ENCODE results near the gene KIAA0232. TPM values are rescaled to one million over a fixed set of nuclear protein-coding genes. Genes with fewer than 3 reads are reported as not detected.
A peak's percentile ranks its signal among the peaks of the same experiment; 100 is the strongest.

The KIAA0232 gene
- polyA plus RNA-seq (2011; rRNA removed) (20.9 and 25.0 TPM in 2 replicates), polyA minus RNA-seq (2011; rRNA and poly(A)+ RNA removed) (15.6 and 22.7 TPM in 2 replicates)

DNA sequence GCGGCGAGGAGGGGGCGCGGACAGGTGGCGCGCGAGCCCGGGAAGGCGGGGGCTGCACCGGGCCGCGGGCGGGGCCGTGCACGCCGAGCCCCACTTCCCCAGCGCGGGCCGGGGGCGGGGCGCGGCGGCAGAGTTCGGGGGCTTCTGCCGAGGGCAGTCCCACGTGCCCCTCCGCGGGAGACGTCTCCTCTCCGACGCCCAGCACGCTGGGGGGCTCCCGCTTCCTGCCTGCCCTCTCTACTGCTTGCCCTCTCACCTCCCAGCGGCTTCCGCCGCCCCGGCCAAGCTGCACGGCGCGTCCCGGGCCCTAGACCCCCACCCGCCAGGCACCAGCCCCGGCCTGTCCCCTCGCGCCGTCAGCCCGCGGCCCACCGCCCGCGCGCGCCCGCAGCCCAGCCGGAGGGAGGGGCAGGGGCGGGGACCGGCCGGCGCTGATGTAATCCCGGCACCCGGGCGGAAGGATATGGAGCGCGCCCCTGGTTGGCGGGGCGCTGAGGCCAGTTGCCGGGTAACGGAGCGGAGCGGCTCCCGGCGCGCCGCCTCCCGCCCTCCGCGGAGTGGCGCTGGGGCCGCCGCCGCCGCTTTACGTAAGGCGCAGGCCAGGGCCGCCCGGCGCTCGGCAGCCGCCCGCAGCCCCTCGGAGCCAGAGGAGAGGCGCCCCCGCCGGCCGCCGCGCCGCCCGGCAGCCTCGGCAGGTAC, at the start of gene KIAA0232:
TSS of gene KIAA0232 (plus strand) at position 581 of the 699 bp plus-strand sequence. CDS start 41,727 bp downstream, outside the sequence.
- peak; percentile 85 for DNase-seq (ENCODE audit: low read depth, low spot score)
- Histone ChIP-seq H3K9me3 (ENCODE audit: control insufficient read depth, insufficient read depth, low read length) (no peaks in the 10 kb centered on the region), H3K4me3 (ENCODE audit: low read depth, low read length) (peak within 1 kb of the TSS; percentile 87), H3K27me3 (ENCODE audit: control insufficient read depth, insufficient read depth, low read length) (no peaks in the 10 kb centered on the region), H3K27ac (ENCODE audit: low read depth, low read length) (peak within 1 kb of the TSS; percentile 91)
- ChIA-PET POLR2A (no interaction called here), CTCF (interaction anchor here (2.0 kb wide), 1 partner anchor 91 kb away, joined by 16 read pairs; no protein-coding TSS in a partner anchor)
- no peak for TF ChIP-seq CTCF (IDR thresholded peaks at IDR 0.05; ENCODE audit: low read depth, low read length)

- no peak overlapping the region for H3K4me3 ChIP-seq (ENCODE audit: low read depth, low read length)
- DNase-seq (ENCODE audit: low read depth, low spot score) = no peak
- TF ChIP-seq CTCF (IDR thresholded peaks at IDR 0.05; ENCODE audit: low read depth, low read length) = no peak
- POLR2A ChIA-PET = interaction anchor here (1.3 kb wide), 1 partner anchor 50 kb away, joined by 5 read pairs; no protein-coding TSS in a partner anchor
- CTCF ChIA-PET = interaction anchor here (0.6 to 1.3 kb wide), 2 partner anchors 140 to 309 kb away, joined by 3 to 7 read pairs; a partner anchor contains a TSS
- peaks cover 4% of the 10 kb centered on the region for H3K9me3 ChIP-seq (ENCODE audit: control insufficient read depth, insufficient read depth, low read length)
- H3K27ac ChIP-seq (ENCODE audit: low read depth, low read length) = peak overlapping the region; percentile 78
- H3K27me3 ChIP-seq (ENCODE audit: control insufficient read depth, insufficient read depth, low read length) = no peaks in the 10 kb centered on the region
Observed at GRCh38 chr4:6733358-6734164, 49.0 kb upstream of the KIAA0232 start.

DNA sequence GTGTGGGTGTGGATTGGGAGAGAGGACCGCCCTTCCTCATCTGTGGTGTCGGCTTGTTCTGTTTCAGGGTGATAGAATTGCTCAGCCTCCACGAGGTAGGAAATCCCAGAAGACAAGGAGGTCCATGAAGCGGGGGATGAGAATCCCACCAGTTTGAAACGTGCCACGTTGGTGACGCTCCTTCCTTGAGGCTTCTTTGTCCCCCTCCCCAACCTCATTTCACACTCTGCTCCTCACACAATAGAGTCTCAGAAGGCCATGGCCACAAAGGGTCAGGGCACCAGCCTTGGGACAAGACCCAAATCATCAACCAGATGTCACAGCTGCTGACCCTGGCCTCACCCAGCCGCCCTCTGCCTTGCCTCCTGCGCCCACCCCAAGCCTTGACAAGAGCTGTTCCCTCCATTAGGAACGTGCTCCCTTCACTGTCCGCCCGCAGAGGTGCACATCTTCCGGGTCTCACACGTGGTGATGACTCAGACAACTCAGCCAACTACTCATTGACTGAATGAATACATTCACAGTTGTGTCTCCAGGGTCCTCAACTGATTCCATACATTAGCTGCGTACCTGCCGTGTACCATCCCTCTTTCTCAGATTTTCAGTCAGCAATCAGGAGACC, 48.3 kb upstream of the KIAA0232 start:
- Histone ChIP-seq H3K4me3 (ENCODE audit: low read depth, low read length) (no peak overlapping the region), H3K27me3 (ENCODE audit: control insufficient read depth, insufficient read depth, low read length) (no peaks in the 10 kb centered on the region), H3K9me3 (ENCODE audit: control insufficient read depth, insufficient read depth, low read length) (peaks cover 4% of the 10 kb centered on the region), H3K27ac (ENCODE audit: low read depth, low read length) (no peak overlapping the region)
- no peak for DNase-seq (ENCODE audit: low read depth, low spot score)
- no peak for TF ChIP-seq CTCF (IDR thresholded peaks at IDR 0.05; ENCODE audit: low read depth, low read length)
- ChIA-PET POLR2A (interaction anchor here (0.5 kb wide), 1 partner anchor 70 kb away, joined by 7 read pairs; no protein-coding TSS in a partner anchor), CTCF (interaction anchor here (0.6 to 1.9 kb wide), 2 partner anchors 139 to 308 kb away, joined by 3 to 7 read pairs; a partner anchor contains a TSS)

- DNase-seq (ENCODE audit: low read depth, low spot score) = no peak
- Histone ChIP-seq H3K27ac (ENCODE audit: low read depth, low read length) (no peak overlapping the region), H3K27me3 (ENCODE audit: control insufficient read depth, insufficient read depth, low read length) (no peaks in the 10 kb centered on the region), H3K9me3 (ENCODE audit: control insufficient read depth, insufficient read depth, low read length) (peaks cover 2% of the 10 kb centered on the region), H3K4me3 (ENCODE audit: low read depth, low read length) (no peak overlapping the region)
- CTCF ChIA-PET = no interaction called here
- POLR2A ChIA-PET = no interaction called here
- no peak for TF ChIP-seq CTCF (IDR thresholded peaks at IDR 0.05; ENCODE audit: low read depth, low read length)
Observed at GRCh38 chr4:6739920-6740319, 42.6 kb upstream of the KIAA0232 start.
